ENCODE data around the gene TNFRSF14.

- TF ChIP-seq POLR2A (IDR thresholded peaks at IDR 0.05; ENCODE audit: low read depth, low read length) = peak; percentile 66
- TF ChIP-seq POLR2AphosphoS5 (IDR thresholded peaks at IDR 0.05; ENCODE audit: low read depth, low read length) = peak; percentile 21; the same call in 1 of the 2 replicates
- TF ChIP-seq SPI1 (IDR thresholded peaks at IDR 0.05; ENCODE audit: low read depth, low read length) = peak; percentile 48
- peak; percentile 79 for TF ChIP-seq TAF1 (IDR thresholded peaks at IDR 0.05; ENCODE audit: low read depth, low read length)
- TF ChIP-seq PAX5 (IDR thresholded peaks at IDR 0.05; ENCODE audit: insufficient read depth, low read length, severe bottlenecking) = no peak
- no peak for TF ChIP-seq POU2F2 (IDR thresholded peaks at IDR 0.05; ENCODE audit: low read depth, low read length)
Measured at GRCh38 chr1:2556277-2556677, at the start of gene TNFRSF14.
